Ovary (tissue), 3 donors: ENCODE data around the gene CCDC3.

Experiments
- CTCF ChIP-seq, 3 donors: fragments of 450-650 bp in 2 of 3; fragments of 200-600 bp in 1 of 3; IDR thresholded peaks; one replicate each; pipeline versions ENCODE4 v1.5.1 to v1.8.0; 2016 to 2022; ENCODE audit warnings: antibody characterized with exemption in 3 of 3, mild to moderate bottlenecking in 1 of 3
- EP300 ChIP-seq: sonication (generic); formaldehyde crosslinking; IDR thresholded peaks from one replicate; pipeline ENCODE4 v1.6.1; 2017; ENCODE audit warnings: antibody characterized with exemption
- POLR2A ChIP-seq: fragments of 450-650 bp; IDR thresholded peaks from one replicate; pipeline ENCODE4 v1.6.1; 2017; ENCODE audit warnings: antibody characterized with exemption, mild to moderate bottlenecking, moderate library complexity
- donor health status: DM: no; HTN: no; CAD: no.

- TF ChIP-seq POLR2A = no peak
- no peak for TF ChIP-seq CTCF (IDR thresholded peaks at IDR 0.05)
- TF ChIP-seq EP300 = no peak
These were observed 4.5 kb upstream of the CCDC3 start for GRCh38 chr10:13006037-13006436.
